Measurements from ENCODE around the gene ACTN1.

ACTN1 gene

GRCh38 chr14:68898248-68899032, 80.7 kb downstream of the ACTN1 start:
- no peak overlapping the region for H3K4me3 ChIP-seq (ENCODE audit: low read depth, low read length)
- no peak for DNase-seq (ENCODE audit: low read depth)
- TF ChIP-seq CTCF (conservative IDR thresholded peaks at IDR 0.05; ENCODE audit: low read depth, low read length) = no peak

- DNase-seq (ENCODE audit: low read depth) = no peak
- no peak for TF ChIP-seq CTCF (conservative IDR thresholded peaks at IDR 0.05; ENCODE audit: low read depth, low read length)
- no peak overlapping the region for H3K4me3 ChIP-seq (ENCODE audit: low read depth, low read length)
Observed at GRCh38 chr14:68897559-68898155, 81.4 kb downstream of the ACTN1 start.

- no peak overlapping the region for H3K4me3 ChIP-seq (ENCODE audit: low read depth, low read length)
- peak; percentile 65 for TF ChIP-seq CTCF (conservative IDR thresholded peaks at IDR 0.05; ENCODE audit: low read depth, low read length)
- DNase-seq (ENCODE audit: low read depth) = peak; percentile 31
Observed at GRCh38 chr14:68896132-68896531, 83.0 kb downstream of the ACTN1 start.

- no peak for TF ChIP-seq CTCF (conservative IDR thresholded peaks at IDR 0.05; ENCODE audit: low read depth, low read length)
- no peak overlapping the region for H3K4me3 ChIP-seq (ENCODE audit: low read depth, low read length)
- DNase-seq (ENCODE audit: low read depth) = peak; percentile 64
Observed at GRCh38 chr14:68894802-68895703, 84.0 kb downstream of the ACTN1 start.

GRCh38 chr14:68894123-68894522, 85.0 kb downstream of the ACTN1 start:
- DNase-seq (ENCODE audit: low read depth) = peak; percentile 51
- H3K4me3 ChIP-seq (ENCODE audit: low read depth, low read length) = no peak overlapping the region
- no peak for TF ChIP-seq CTCF (conservative IDR thresholded peaks at IDR 0.05; ENCODE audit: low read depth, low read length)

GRCh38 chr14:68893566-68893965, 85.5 kb downstream of the ACTN1 start:
- no peak overlapping the region for H3K4me3 ChIP-seq (ENCODE audit: low read depth, low read length)
- no peak for TF ChIP-seq CTCF (conservative IDR thresholded peaks at IDR 0.05; ENCODE audit: low read depth, low read length)
- DNase-seq (ENCODE audit: low read depth) = no peak

Data from choroid plexus epithelial cell (primary cell).